Measurements from ENCODE around the gene VWA3B.
"Not testable (repeated sequence)": the region's sequence is repeated elsewhere in the genome, so short reads cannot be mapped to it uniquely, and the experiment has no call there.

The VWA3B gene

DNA sequence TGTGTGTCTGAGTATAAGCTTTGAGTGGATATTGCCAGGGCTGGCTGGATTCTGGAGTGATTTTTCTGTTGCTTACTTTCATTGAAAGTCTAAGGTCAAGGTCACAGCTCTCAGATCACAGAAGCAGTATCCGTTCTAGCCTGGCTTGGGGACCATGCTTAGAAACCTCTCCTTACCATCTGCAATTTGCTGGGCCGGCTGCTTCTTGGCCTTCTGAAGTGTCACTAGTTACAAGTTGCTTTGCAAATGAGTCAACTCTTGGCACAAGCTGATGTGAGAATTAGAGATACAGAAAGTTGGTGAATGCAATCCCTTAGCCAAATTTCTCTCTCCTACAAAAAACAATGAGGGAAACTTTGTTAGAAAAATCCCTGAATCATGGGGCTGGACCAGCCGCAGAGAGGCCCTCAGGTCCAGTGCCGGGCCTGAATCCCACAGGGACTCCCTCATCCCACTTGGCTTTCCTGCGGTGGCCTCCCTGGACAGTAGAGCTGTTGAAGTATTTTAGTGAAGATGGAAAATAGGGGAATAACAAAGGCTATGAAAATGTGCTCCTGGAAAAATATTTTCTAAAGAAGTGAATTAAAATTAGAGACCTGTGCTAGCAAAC is 166.6 kb downstream of the VWA3B start:
- no peak for DNase-seq

GRCh38 chr2:98254504-98255059 is 167.6 kb downstream of the VWA3B start:
- DNase-seq, result no peak

GRCh38 chr2:98258906-98259305 is 171.9 kb downstream of the VWA3B start:
- DNase-seq, result no peak

- DNase-seq, result no peak
Observed at GRCh38 chr2:98263362-98263761, 176.4 kb downstream of the VWA3B start.

GRCh38 chr2:98268225-98268624 is 181.3 kb downstream of the VWA3B start:
- not testable (repeated sequence) for DNase-seq

GRCh38 chr2:98269274-98269673 is 182.3 kb downstream of the VWA3B start:
- DNase-seq, result no peak

GRCh38 chr2:98269830-98270229 is 182.9 kb downstream of the VWA3B start:
- no peak for DNase-seq

DNA sequence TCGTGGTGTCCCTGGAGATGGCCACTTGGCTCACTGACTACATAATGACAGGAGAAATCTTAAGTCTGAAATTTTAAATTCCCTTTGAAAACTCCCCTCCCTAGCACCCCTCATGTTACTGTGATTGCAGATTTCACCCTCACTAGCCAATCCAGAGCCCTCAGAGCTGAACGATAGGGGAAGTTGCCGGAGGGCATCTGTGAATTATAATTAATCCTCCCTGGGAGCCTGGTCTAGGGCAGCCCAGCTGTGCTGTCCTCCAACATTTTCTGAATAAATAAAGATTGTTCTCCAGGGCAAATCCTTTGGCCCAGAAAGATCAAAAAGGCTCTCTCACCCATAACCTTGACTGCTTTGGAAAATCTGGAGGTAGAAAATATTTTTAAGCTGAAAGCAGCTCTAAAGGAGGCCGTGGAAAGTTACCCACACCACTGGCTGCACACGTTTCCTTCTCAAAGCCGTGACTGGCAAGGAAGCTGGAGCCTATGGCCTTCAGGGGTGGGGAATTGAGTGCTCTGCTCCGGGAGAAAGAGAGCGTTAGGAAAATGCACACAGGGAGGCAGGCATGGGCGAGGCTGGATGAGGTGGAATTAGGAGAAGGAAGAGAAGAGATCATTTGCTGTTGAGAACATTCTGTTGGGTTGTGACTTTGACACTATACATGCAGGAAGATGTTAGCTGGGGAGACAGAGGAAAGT is 190.3 kb downstream of the VWA3B start:
- no peak for DNase-seq

DNA sequence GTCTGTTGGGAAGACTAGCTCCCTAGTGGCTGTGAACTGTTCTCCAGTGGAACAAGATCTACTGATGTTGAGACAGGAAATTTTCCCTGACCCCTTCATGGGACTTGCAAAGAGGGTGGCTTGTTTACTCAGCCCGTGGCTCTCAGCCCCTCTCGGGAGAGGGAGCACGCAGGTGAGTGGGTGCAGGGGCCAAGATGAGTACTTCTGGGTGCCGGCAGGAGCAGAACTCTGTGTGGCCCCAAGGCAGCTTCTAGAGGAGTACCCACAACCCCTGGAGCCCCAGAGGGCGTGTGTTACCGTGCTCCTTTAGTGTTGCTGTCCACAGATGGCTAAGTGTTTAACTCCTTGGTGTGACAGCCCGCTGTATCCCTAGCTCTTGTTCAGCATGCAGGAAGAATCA is 191.1 kb downstream of the VWA3B start:
- DNase-seq, result no peak

- DNase-seq, result no peak
Observed at GRCh38 chr2:98280376-98281102, 193.6 kb downstream of the VWA3B start.

- DNase-seq, result no peak
Observed at GRCh38 chr2:98281607-98282006, 194.6 kb downstream of the VWA3B start.

GRCh38 chr2:98282109-98282508 is 195.1 kb downstream of the VWA3B start:
- no peak for DNase-seq

- DNase-seq, result no peak
Observed at GRCh38 chr2:98293030-98293429, 206.1 kb downstream of the VWA3B start.

- DNase-seq, result no peak
Observed at GRCh38 chr2:98293931-98294687, 207.1 kb downstream of the VWA3B start.

GRCh38 chr2:98294711-98295110 is 207.7 kb downstream of the VWA3B start:
- no peak for DNase-seq

- no peak for DNase-seq
Observed at GRCh38 chr2:98295275-98295674, 208.3 kb downstream of the VWA3B start.

- no peak for DNase-seq
Observed at GRCh38 chr2:98295721-98296414, 208.9 kb downstream of the VWA3B start.

- no peak for DNase-seq
Observed at GRCh38 chr2:98296440-98296839, 209.5 kb downstream of the VWA3B start.

- DNase-seq, result no peak
Observed at GRCh38 chr2:98297817-98298682, 211.1 kb downstream of the VWA3B start.

DNA sequence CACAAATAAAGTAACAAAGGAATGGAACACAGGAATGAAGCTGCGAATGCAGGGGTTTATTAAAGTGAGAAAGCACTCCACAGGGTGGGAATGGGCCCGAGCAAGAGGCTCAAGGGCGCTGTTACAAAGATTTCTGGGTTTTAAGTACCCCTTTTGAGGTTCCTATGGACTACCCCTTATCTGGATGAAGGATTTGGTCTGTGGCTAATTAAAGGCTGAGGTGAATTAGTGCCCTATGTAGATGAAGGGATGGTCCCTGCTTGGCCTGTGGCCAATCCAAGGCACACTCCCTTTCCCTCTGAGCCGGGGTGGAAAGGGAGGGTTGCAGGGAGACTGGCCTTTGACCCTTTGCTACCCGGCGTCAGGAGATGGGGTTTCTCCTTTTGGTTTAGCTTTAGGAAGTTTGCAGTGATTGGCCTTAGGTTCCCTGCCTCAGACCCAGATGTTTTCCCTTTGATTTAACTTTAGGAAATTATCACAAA is 211.8 kb downstream of the VWA3B start:
- no peak for DNase-seq

- no peak for DNase-seq
Observed at GRCh38 chr2:98299211-98299905, 212.4 kb downstream of the VWA3B start.

Measured in stimulated activated CD4-positive, alpha-beta T cell treated with anti-CD3 and anti-CD28 coated beads, Interleukin-15, amount 100 ng/mL, for 24 hours (primary cell).